Measurements from ENCODE around the gene TMEM220.

Gene TMEM220

GRCh38 chr17:10713318-10713717, 16.5 kb downstream of the TMEM220 start:
- ATAC-seq: no peak
- TF ChIP-seq ZNF565 (CRISPR knock-in tag; conservative IDR thresholded peaks at IDR 0.05; ENCODE audit: low read depth) (no peak), CREB5 (CRISPR knock-in tag; IDR thresholded peaks at IDR 0.05; ENCODE audit: low read depth) (no peak)

- TF ChIP-seq CSDC2 (CRISPR knock-in tag; IDR thresholded peaks at IDR 0.05) (no peak), ZFP3 (CRISPR knock-in tag; IDR thresholded peaks at IDR 0.05) (no peak), ISL1 (CRISPR knock-in tag; IDR thresholded peaks at IDR 0.05) (no peak), ARNTL (CRISPR knock-in tag; IDR thresholded peaks at IDR 0.05; ENCODE audit: borderline replicate concordance, low read depth) (no peak), ZC3H10 (CRISPR knock-in tag; IDR thresholded peaks at IDR 0.05) (no peak), CREB5 (CRISPR knock-in tag; IDR thresholded peaks at IDR 0.05; ENCODE audit: low read depth) (no peak), TOX (CRISPR knock-in tag; IDR thresholded peaks at IDR 0.05; ENCODE audit: borderline replicate concordance) (no peak), POU6F1 (CRISPR knock-in tag; IDR thresholded peaks at IDR 0.05; ENCODE audit: borderline replicate concordance, low read depth) (no peak), CSRNP3 (CRISPR knock-in tag; IDR thresholded peaks at IDR 0.05) (no peak), GLIS3 (CRISPR knock-in tag; IDR thresholded peaks at IDR 0.05) (no peak), ZNF70 (CRISPR knock-in tag; IDR thresholded peaks at IDR 0.05) (no peak), PATZ1 (CRISPR knock-in tag; IDR thresholded peaks at IDR 0.05; ENCODE audit: borderline replicate concordance) (no peak), PPARA (CRISPR knock-in tag; IDR thresholded peaks at IDR 0.05; ENCODE audit: borderline replicate concordance) (no peak), ESRRG (CRISPR knock-in tag; IDR thresholded peaks at IDR 0.05) (no peak), OSR1 (CRISPR knock-in tag; IDR thresholded peaks at IDR 0.05) (no peak), RARB (CRISPR knock-in tag; IDR thresholded peaks at IDR 0.05) (no peak)
- ATAC-seq: no peak
Observed at GRCh38 chr17:10705727-10706126, 24.1 kb downstream of the TMEM220 start.

GRCh38 chr17:10702574-10702973, 27.2 kb downstream of the TMEM220 start:
- no peak for ATAC-seq
- TF ChIP-seq PPARA (CRISPR knock-in tag; IDR thresholded peaks at IDR 0.05; ENCODE audit: borderline replicate concordance) (no peak), ARNTL (CRISPR knock-in tag; IDR thresholded peaks at IDR 0.05; ENCODE audit: borderline replicate concordance, low read depth) (no peak), TSHZ2 (CRISPR knock-in tag; IDR thresholded peaks at IDR 0.05) (no peak), POU6F1 (CRISPR knock-in tag; IDR thresholded peaks at IDR 0.05; ENCODE audit: borderline replicate concordance, low read depth) (no peak), RARB (CRISPR knock-in tag; IDR thresholded peaks at IDR 0.05) (no peak), ESRRG (CRISPR knock-in tag; IDR thresholded peaks at IDR 0.05) (no peak), SNAI2 (CRISPR knock-in tag; IDR thresholded peaks at IDR 0.05) (no peak), CSDC2 (CRISPR knock-in tag; IDR thresholded peaks at IDR 0.05) (no peak), ZFP30 (CRISPR knock-in tag; IDR thresholded peaks at IDR 0.05) (no peak), ZNF8 (CRISPR knock-in tag; IDR thresholded peaks at IDR 0.05) (no peak), BACH2 (CRISPR knock-in tag; IDR thresholded peaks at IDR 0.05; ENCODE audit: borderline replicate concordance) (no peak), ZNF70 (CRISPR knock-in tag; IDR thresholded peaks at IDR 0.05) (no peak), CREB5 (CRISPR knock-in tag; IDR thresholded peaks at IDR 0.05; ENCODE audit: low read depth) (no peak), CSRNP3 (CRISPR knock-in tag; IDR thresholded peaks at IDR 0.05) (no peak), ZFP3 (CRISPR knock-in tag; IDR thresholded peaks at IDR 0.05) (no peak), TCF4 (CRISPR knock-in tag; IDR thresholded peaks at IDR 0.05; ENCODE audit: borderline replicate concordance) (no peak)

All from SK-N-SH treated with all-trans-retinoic acid at 6 μM for 48 hours (cell line).